ENCODE measurements around the gene CYP2F1.
"Not testable (repeated sequence)": the region's sequence is repeated elsewhere in the genome, so short reads cannot be mapped to it uniquely, and the experiment has no call there.

CYP2F1 gene, protein sequence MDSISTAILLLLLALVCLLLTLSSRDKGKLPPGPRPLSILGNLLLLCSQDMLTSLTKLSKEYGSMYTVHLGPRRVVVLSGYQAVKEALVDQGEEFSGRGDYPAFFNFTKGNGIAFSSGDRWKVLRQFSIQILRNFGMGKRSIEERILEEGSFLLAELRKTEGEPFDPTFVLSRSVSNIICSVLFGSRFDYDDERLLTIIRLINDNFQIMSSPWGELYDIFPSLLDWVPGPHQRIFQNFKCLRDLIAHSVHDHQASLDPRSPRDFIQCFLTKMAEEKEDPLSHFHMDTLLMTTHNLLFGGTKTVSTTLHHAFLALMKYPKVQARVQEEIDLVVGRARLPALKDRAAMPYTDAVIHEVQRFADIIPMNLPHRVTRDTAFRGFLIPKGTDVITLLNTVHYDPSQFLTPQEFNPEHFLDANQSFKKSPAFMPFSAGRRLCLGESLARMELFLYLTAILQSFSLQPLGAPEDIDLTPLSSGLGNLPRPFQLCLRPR

DNA sequence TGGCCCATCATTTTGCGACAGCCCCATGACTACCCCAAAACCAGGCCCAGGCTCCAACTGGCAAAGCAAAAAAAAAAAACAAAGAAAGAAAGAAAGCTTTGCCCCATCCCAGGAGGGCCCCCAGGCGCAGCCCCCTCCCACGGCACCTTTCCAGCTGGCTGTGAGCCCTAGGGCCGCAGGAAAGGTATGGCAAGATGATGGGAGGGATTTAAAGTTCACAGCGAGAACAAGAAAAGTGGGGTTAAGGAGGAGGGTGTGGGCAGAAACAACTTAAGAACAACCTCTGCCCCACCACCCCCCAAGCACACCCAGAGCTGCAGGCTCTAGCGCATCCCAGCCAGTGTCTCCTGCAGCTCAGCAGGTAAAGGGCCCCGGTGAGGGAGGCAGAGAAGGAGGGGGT is at the start of gene CYP2F1:
CYP2F1 (plus strand) TSS at position 301 of the 400 bp plus-strand sequence. CDS start 1,757 bp downstream, outside the sequence.
- DNase-seq, result no peak

DNA sequence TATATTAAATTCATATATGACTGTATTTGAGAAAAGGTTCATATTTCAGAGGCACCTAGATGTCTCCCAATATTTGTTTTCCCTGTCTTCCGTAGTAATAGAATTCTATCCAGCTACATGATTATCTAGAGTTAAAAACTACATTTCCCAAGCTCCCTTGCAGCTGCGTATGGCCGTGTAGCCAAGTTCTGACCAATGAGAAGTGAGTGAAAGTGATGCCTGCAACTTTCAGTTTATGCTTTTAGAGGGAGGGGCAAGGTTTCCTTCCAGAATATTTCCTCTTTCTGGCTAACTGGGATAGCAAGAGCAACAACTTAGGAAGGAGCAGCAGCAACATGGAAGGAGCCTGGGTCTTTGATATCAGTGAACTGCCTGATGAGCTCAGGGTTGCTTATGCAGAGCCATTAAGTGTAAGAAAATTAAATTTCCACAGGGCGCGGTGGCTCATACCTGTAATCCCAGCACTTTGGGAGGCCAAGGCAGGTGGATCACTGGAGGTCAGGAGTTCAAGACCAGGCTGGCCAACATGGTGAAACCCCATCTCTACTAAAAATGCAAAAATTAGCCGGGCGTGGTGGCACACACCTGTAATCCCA is 49.2 kb upstream of the CYP2F1 start:
- DNase-seq, result no peak

DNA sequence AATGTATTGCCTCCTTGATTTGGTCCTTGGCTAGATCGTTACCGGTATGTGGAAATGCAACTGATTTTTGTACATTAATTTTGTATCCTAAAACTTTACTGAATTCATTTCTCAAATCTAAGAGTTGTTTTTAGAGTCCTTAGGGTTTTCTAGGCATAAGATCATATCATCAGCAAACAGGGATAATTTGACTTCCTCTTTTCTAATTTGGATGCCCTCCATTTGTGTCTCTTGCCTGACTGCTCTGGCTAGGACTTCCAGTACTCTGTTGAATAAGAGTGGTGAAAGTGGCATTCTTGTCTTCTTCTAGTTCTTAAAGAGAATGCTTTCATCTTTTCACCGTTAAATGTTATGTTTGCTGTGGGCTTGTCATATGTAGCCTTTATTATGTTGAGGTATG is 37.9 kb upstream of the CYP2F1 start:
- no peak for DNase-seq

DNA sequence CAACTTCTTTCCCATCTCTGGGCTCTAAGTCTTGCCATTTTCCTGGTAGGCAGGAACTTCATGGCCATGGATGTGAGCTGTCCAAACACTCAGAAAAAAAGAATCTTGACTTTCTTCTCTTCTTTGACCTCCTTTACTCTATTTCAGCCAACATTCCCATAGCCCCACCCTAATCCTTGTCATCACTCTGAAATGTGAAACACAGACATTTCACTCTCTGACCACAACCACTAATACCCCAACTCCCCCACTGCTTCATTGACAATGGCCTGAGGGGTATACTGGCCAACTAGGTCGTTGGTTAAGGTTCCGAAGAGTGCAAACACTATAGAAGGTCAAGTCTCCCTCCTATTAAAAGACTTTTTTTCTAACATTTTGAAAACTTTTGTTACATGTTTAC is 30.7 kb upstream of the CYP2F1 start:
- DNase-seq, result no peak

DNA sequence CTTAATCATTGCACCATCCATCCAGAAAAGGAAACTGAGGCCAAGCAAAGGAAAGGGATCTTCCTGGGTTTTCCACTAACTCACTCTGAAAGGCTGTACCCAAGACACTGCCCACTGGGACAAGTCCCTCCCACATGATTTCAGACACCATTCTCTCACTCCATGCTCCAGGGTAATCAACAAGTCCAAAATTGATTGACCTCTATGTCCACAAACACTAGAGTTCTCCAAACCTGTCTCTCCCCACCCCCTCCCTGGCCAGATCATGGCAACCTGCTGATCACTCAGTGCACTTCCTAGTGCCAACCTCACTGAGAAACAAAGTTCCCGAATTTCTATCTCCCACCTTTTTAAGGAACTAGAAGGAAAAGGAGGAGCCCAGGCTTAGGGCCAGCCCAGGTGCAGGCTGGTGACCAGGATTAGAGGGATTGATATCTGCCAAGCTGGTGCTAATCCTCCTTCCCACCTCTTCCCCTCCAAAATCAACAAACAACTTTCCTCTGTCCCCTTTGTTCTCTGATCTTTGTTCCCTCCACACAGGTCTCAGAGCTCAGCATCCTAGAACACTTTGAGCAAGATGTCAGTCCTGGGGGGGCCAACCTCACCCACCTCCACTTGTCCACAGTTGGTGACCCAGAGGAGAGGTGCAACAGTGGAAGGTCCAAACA is 28.4 kb upstream of the CYP2F1 start:
- DNase-seq, result no peak

DNA sequence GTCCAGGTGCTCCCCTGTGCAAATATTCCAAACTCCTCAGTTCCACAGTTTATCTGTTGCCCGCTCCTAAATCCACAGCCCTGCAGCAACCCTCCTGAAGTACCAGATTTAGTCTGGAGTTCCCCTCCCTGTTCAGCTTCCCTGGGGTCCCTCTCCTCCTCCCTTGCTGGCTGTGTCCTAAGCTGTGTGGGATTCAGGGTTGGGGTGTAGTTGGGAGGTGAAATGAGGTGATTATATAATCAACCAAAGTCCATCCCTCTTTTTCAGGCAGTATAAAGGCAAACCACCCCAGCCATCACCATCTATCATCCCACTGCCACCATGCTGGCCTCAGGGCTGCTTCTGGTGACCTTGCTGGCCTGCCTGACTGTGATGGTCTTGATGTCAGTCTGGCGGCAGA is 26.1 kb upstream of the CYP2F1 start, which contains the start of gene CYP2A13:
CYP2A13 (plus strand) TSS at position 301 of the 400 bp plus-strand sequence; CDS start at position 322, 21 bp downstream.
- no peak for DNase-seq

DNA sequence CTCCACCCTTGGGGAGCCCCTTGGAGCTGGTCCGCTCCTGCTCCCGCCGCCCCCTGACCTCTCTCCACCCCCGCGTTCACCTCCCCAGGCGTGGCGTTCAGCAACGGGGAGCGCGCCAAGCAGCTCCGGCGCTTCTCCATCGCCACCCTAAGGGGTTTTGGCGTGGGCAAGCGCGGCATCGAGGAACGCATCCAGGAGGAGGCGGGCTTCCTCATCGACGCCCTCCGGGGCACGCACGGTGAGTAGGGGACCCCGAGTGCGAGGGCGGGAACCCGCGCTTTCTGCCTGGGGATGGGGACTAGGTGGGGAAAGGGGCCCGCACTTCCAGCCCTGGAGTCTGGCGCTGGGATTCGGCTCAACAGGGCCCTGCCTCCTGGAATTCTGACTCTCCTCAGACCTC is 24.3 kb upstream of the CYP2F1 start:
- DNase-seq, result no peak

DNA sequence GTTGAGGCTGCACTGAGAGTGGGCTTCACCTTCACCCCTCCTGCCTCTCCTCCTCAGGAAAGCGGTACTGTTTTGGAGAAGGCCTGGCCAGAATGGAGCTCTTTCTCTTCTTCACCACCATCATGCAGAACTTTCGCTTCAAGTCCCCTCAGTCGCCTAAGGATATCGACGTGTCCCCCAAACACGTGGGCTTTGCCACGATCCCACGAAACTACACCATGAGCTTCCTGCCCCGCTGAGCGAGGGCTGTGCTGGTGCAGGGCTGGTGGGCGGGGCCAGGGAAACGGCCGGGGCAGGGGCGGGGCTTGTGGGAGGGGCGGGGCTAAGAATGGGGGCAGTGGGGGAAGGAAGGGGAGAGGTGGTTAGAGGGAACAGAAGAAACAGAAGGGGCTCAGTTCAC is 18.5 kb upstream of the CYP2F1 start:
- no peak for DNase-seq

DNA sequence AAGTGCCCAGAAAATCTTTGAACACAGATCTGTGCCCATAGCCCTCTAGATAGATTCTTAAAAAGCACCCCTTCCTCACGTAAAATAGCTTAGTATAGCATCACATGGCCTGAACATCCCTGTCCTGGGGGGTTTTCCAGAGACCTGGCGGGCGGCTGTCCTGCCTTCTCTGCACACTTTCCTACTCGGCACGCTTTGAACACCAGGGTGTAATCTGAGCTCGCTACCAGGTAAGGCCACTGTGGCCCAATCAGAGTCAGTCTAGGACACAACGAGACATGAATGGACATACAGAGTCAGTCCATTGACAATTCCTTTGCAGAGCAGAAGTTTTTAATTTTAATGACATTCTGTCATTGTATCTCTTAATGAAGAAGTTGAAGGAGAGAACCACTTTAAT is 17.9 kb upstream of the CYP2F1 start:
- DNase-seq, result no peak

DNA sequence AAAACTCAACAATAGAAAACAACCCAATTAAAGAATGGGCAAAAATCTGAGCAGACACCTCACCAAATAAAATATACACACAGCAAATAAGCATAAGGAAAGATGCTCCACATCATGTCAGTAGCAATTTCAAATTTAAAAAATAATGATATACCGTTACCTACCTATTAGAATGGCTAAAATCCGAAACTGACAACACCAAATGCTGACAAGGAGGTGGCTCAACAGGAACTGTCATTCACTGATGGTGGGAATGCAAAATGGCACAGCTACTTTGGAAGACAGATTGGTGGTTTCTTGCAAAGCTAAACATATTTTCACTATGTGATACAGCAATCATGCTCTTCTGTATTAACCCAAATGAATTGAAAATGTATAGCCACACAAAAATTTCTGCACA is 16.9 kb upstream of the CYP2F1 start:
- DNase-seq, result no peak

DNA sequence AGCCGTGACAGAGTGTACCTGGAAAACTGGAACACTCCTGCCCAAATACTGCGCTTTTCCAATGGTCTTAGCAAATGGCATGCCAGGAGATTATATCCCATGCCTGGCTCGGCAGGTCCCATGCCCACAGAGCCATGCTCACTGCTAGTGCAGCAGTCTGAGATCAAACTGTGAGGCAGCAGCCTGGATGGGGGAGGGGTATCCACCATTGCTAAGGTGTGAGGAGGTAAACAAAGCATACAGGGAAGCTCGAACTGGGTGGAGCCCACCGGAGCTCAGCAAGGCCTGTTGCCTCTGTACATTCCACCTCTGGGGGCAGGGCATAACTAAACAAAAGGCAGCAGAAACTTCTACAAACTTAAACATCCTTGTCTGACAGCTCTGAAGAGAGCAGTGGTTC is 15.5 kb upstream of the CYP2F1 start:
- DNase-seq, result no peak

DNA sequence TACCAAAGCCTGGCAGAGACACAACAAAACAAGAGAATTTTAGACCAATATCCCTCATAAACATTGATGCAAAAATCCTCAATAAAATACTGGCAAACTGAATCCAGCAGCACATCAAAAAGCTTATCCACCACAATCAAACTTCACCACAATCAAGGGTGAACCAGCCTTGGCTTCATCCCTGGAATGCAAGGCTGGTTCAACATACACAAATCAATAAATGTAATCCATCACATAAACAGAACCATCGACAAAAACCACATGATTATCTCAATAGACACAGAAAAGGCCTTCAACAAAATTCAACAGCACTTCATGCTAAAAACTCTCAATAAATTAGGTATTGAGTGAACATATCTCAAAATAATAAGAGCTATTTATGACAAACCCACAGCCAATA is 12.0 kb upstream of the CYP2F1 start:
- not testable (repeated sequence) for DNase-seq

DNA sequence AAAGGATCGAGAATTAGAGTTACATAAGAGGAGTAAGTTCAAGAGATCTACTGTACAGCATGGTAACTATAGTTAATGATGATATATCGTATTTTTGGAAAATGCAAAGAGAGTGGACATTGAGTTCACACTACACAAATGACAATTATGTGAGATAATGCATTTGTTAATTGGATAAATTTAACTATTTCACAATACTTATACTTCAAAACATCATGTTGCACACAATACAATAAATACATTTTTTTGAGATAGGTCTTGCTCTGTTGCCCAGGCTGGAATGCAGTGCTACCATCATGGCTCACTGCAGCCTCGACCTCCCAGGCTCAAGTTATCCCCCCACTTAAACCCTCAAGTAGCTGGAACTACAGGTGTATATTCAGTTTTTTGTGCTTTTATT is 8.1 kb upstream of the CYP2F1 start:
- DNase-seq, result no peak

DNA sequence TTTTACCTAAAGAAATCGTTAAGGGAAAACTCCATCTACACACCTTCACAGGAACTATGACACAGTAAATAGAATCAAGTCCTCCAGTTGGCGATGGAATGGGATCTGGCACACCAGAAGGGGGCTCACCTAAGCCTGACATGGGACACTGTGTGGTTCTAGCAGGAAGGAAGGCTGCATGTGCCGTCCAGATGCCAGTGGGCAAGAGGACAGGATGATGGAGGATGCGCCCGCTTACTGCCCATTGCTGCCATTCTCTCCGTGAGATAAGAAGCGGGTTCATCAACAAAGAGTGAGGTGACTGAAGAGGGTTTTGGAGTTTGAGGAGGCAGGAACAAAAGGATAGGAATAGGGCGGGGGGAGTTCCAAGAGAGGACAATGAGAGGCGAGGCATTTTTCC is 2.9 kb upstream of the CYP2F1 start:
- no peak for DNase-seq

DNA sequence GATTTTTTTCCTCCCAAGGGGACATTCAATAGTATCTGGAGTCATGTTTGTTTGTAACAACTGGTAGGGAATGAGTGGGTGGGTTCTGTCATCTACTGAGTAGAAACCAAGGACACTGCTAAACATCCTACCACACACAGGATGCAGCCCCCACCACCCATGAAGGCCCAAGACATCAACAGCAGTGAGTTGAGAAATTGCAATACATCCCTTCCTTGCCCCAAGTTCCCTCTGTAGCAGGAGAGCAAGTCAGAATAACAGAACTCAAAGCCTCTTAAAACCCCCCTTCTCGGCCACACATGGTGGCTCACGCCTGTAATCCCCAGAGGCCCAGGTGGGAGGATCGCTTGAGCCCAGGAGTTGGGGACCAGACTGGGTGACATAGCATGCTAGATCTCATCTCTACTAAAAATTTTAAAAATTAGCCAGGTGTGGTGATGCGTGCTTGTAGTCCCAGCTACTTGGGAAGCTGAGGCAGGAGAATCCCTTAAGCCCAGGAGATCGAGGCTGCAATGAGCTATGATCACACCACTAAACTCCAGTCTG is 2.4 kb upstream of the CYP2F1 start:
- no peak for DNase-seq

DNA sequence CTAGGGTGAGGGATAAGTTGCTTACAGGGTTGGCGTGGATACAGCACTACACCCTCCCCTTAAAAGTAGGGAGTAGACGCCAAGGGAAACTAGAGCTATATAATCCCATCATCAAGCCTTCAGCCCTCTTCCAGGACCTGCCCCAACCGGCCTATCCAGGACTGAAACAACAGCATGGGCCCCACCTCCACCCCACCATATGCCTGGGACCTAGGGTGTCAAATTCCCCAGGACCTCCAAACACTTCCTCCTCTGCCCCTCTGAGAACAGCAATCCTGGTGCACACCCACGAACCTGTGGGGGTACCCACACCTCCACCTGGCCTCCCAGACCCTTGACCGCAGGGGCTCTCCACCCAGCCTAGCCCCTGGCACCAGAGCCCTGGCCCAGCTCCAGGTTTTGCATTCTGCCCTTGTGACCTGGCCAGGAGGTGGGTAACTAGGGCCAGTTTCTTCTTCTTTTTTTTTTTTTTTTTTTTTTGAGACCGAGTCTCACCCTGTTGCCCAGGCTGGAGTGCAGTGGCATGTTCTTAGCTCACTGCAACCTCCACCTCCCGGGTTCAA is 1.4 kb upstream of the CYP2F1 start:
- DNase-seq, result no peak

DNA sequence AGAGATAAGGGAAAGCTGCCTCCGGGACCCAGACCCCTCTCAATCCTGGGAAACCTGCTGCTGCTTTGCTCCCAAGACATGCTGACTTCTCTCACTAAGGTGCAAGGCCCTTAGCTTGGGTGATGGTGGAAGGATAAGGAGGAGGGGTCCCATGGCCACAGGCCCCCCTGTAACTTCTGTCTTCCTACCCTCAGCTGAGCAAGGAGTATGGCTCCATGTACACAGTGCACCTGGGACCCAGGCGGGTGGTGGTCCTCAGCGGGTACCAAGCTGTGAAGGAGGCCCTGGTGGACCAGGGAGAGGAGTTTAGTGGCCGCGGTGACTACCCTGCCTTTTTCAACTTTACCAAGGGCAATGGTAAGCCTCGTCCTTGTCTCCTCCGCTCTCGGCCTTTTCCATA is 2.0 kb downstream of the CYP2F1 start:
- DNase-seq, result no peak

DNA sequence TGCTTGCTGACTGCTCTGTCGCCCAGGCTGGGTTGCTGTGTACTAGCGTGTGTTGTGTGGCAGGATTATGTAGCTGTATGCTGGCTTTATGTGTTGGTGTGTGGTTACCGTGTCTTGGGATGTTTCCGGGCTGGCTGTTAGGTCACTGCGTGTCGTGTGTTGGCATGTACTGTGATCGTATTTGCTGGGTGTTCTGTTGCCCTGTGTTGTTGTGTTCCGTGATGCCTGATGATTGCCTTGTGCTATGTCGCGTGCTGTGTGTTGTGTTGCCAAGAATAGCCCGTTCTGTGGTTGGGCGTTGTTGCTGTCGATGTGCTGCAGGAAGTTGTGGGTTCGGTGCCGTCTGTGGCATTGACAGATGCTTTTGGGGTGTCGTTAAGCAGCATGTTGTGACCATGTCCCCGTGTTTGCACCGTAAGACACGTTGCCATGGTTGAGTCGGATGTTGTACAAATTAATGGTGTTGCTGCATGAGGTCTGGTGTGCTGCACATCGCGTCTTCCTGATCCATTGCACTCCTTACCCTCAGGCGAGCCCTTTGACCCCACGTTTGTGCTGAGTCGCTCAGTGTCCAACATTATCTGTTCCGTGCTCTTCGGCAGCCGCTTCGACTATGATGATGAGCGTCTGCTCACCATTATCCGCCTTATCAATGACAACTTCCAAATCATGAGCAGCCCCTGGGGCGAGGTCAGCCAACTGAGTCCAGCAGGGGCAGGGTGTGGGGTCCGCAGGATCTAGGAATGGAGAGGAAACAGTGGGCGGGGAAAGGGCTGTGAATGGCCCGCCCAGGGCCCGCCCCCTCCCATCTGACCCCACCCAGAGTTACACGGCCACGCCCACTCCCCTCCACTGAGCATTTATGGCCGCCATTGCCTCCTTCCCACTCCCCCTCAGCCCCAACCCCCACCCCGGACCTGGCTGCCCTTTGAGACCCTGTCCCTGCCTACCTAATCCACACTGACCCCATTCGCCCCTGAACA is 7.0 kb downstream of the CYP2F1 start:
- DNase-seq, result not testable (repeated sequence)

DNA sequence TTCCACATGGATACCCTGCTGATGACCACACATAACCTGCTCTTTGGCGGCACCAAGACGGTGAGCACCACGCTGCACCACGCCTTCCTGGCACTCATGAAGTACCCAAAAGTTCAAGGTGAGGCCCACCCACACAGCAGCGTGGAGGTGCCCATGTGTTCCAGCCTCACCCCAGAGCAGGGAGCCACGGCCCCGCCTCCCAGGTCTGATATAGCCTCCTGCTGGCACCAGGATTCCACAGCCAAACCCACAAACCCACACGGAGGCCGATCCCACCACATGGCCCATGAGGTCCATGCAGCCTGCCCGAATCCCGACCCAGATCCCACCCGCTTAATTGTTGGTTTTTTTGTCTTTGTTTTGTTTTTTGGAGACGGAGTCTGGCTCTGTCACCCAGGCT is 8.6 kb downstream of the CYP2F1 start:
- DNase-seq, result not testable (repeated sequence)

DNA sequence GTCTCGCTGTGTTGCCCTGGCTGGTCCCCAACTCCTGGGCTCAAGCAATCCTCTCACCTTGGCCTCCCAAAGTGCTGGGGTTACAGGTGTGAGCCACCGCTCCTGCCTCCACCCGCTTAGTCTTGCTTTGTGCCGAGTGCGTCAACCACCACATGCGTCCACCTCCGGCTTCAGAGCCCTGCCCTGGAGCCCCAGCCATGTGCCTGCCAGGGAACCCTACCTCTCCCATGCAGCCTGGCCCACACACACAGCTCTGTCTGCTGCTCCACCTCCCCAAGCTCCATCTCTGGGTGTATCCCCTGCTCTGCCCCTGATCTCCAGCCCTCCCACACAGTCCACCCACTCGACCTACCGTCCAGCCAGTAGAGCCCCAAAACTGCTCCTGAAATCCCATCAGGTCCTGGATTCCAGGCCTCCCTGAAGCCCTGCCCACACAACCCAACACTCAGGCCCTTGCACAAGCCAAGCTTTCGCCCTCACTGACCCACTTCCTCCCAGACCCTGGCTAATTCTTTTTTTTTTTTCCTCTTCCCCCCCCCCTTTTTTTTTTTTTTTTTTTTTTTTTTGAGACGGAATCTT is 9.6 kb downstream of the CYP2F1 start:
- no peak for DNase-seq

DNA sequence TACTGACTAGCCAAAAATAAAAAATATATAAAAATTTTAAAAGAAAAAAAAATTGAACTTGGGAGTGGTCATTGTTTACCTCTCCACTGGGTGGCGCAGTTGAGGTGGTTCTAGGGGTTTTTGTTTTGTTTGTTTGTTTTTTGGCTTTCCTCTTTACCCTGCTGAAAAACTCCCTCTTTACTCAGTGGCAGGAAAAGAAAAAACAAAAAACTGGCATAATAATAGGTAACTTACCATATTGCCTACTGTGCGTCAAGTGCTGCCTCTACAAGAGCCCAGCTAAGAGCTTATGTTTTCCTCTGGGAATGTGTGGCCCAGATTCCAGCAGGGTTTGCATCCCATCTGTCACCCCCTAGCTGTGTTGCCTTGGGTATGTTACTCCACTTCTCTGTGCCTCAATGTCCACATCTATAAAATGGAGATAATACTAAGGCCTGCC is 12.6 kb downstream of the CYP2F1 start:
- not testable (repeated sequence) for DNase-seq
